ENCODE results near the gene DEDD. TPM values are rescaled to one million over a fixed set of nuclear protein-coding genes. Genes with fewer than 3 reads are reported as not detected.
"Not testable (repeated sequence)": the region's sequence is repeated elsewhere in the genome, so short reads cannot be mapped to it uniquely, and the experiment has no call there.

Gene DEDD
- polyA plus RNA-seq, 4 donors = 22.7 to 31.8 (median 24.6) TPM

GRCh38 chr1:161127649-161128048 lies 4.8 kb downstream of the DEDD start:
- Histone ChIP-seq H3K4me3 (ENCODE audit: low read depth in 1 of 3, low read length in 3 of 3) (no peak overlapping the region), H3K9me3 (ENCODE audit: control insufficient read depth in 2 of 2, insufficient read depth in 1 of 2, low read depth in 1 of 2, low read length in 1 of 2) (no peaks in the 10 kb centered on the region), H3K27me3 (ENCODE audit: control insufficient read depth in 3 of 3, insufficient read depth in 3 of 3, low read length in 3 of 3) (no peaks in the 10 kb centered on the region), H3K4me1 (ENCODE audit: control insufficient read depth in 3 of 3, insufficient read depth in 2 of 3, low read depth in 1 of 3, low read length in 2 of 3) (peaks cover 0 to 6% (median 5%) of the 10 kb centered on the region in 3 donors), H3K27ac (ENCODE audit: low read depth in 1 of 3, low read length in 2 of 3) (no peak overlapping the region), H3K36me3 (ENCODE audit: control insufficient read depth in 3 of 3, insufficient read depth in 2 of 3, low read depth in 1 of 3, low read length in 3 of 3) (peaks cover 8 to 36% (median 15%) of the 10 kb centered on the region in 3 donors)
- WGBS, 3 donors = 77 to 86% (median 83%) methylated on average over 2 of the region's 2 CpGs
- DNase-seq = no peak
- FAIRE-seq = no peak

- Histone ChIP-seq H3K36me3 (ENCODE audit: control insufficient read depth in 3 of 3, insufficient read depth in 2 of 3, low read depth in 1 of 3, low read length in 3 of 3) (peaks cover 19 to 47% (median 27%) of the 10 kb centered on the region in 3 donors), H3K27ac (ENCODE audit: low read depth in 1 of 3, low read length in 2 of 3) (no peak overlapping the region), H3K4me1 (ENCODE audit: control insufficient read depth in 3 of 3, insufficient read depth in 2 of 3, low read depth in 1 of 3, low read length in 2 of 3) (peaks cover 2 to 33% (median 9%) of the 10 kb centered on the region in 3 donors), H3K9me3 (ENCODE audit: control insufficient read depth in 2 of 2, insufficient read depth in 1 of 2, low read depth in 1 of 2, low read length in 1 of 2) (no peaks in the 10 kb centered on the region), H3K27me3 (ENCODE audit: control insufficient read depth in 3 of 3, insufficient read depth in 3 of 3, low read length in 3 of 3) (no peaks in the 10 kb centered on the region), H3K4me3 (ENCODE audit: low read depth in 1 of 3, low read length in 3 of 3) (no peak overlapping the region)
- WGBS, 3 donors = 88 to 89% (median 89%) methylated on average over 6 of the region's 6 CpGs
- no peak for DNase-seq
- no peak for FAIRE-seq
Observed at GRCh38 chr1:161122967-161123366, 9.5 kb downstream of the DEDD start.

GRCh38 chr1:161121834-161122233 lies 10.6 kb downstream of the DEDD start:
- Histone ChIP-seq H3K27ac (ENCODE audit: low read depth in 1 of 3, low read length in 2 of 3) (no peak overlapping the region), H3K36me3 (ENCODE audit: control insufficient read depth in 3 of 3, insufficient read depth in 2 of 3, low read depth in 1 of 3, low read length in 3 of 3) (peaks cover 19 to 47% (median 27%) of the 10 kb centered on the region in 3 donors), H3K4me1 (ENCODE audit: control insufficient read depth in 3 of 3, insufficient read depth in 2 of 3, low read depth in 1 of 3, low read length in 2 of 3) (peaks cover 2 to 37% (median 9%) of the 10 kb centered on the region in 3 donors), H3K9me3 (ENCODE audit: control insufficient read depth in 2 of 2, insufficient read depth in 1 of 2, low read depth in 1 of 2, low read length in 1 of 2) (no peaks in the 10 kb centered on the region), H3K27me3 (ENCODE audit: control insufficient read depth in 3 of 3, insufficient read depth in 3 of 3, low read length in 3 of 3) (no peaks in the 10 kb centered on the region), H3K4me3 (ENCODE audit: low read depth in 1 of 3, low read length in 3 of 3) (no peak overlapping the region)
- DNase-seq (no peak), FAIRE-seq (no peak)
- WGBS, 3 donors = 72 to 79% (median 78%) methylated on average over 4 of the region's 4 CpGs

GRCh38 chr1:161121042-161121650 lies 11.3 kb downstream of the DEDD start:
- DNase-seq = no peak
- H3K4me3 ChIP-seq (ENCODE audit: low read depth in 1 of 3, low read length in 3 of 3) = no peak overlapping the region
- WGBS, 3 donors = 88 to 100% (median 89%) methylated on average over 3 of the region's 3 CpGs
- H3K27ac ChIP-seq (ENCODE audit: low read depth in 1 of 3, low read length in 2 of 3) = peak overlapping the region in 1 of 3 donors; percentile 95
- H3K4me1 ChIP-seq (ENCODE audit: control insufficient read depth in 3 of 3, insufficient read depth in 2 of 3, low read depth in 1 of 3, low read length in 2 of 3) = peaks cover 2 to 43% (median 12%) of the 10 kb centered on the region in 3 donors
- FAIRE-seq = no peak
- no peaks in the 10 kb centered on the region for H3K9me3 ChIP-seq (ENCODE audit: control insufficient read depth in 2 of 2, insufficient read depth in 1 of 2, low read depth in 1 of 2, low read length in 1 of 2)
- no peaks in the 10 kb centered on the region for H3K27me3 ChIP-seq (ENCODE audit: control insufficient read depth in 3 of 3, insufficient read depth in 3 of 3, low read length in 3 of 3)
- H3K36me3 ChIP-seq (ENCODE audit: control insufficient read depth in 3 of 3, insufficient read depth in 2 of 3, low read depth in 1 of 3, low read length in 3 of 3) = peaks cover 19 to 51% (median 27%) of the 10 kb centered on the region in 3 donors

GRCh38 chr1:161119092-161119903 lies 13.2 kb downstream of the DEDD start:
- no peak for FAIRE-seq

GRCh38 chr1:161117759-161118581 lies 14.5 kb downstream of the DEDD start, which contains the start of the genes NIT1 and PFDN2:
NIT1 (plus strand) TSS chr1:161118105; CDS start chr1:161118177, 72 bp downstream.
PFDN2 (minus strand) TSS chr1:161118037; CDS start chr1:161118026, 11 bp downstream.
- H3K27ac ChIP-seq (ENCODE audit: low read depth in 1 of 3, low read length in 2 of 3) = peak within 1 kb of the TSS; percentile 92 to 97 (median 95)
- 0 to 1% (median 0%) methylated on average over 58 of the region's 58 CpGs for WGBS, 3 donors
- H3K9me3 ChIP-seq (ENCODE audit: control insufficient read depth in 2 of 2, insufficient read depth in 1 of 2, low read depth in 1 of 2, low read length in 1 of 2) = no peaks in the 10 kb centered on the region
- H3K36me3 ChIP-seq (ENCODE audit: control insufficient read depth in 3 of 3, insufficient read depth in 2 of 3, low read depth in 1 of 3, low read length in 3 of 3) = peaks cover 12 to 37% (median 19%) of the 10 kb centered on the region in 3 donors
- peaks cover 4 to 43% (median 12%) of the 10 kb centered on the region in 3 donors for H3K4me1 ChIP-seq (ENCODE audit: control insufficient read depth in 3 of 3, insufficient read depth in 2 of 3, low read depth in 1 of 3, low read length in 2 of 3)
- peak; percentile 85 to 97 for DNase-seq
- FAIRE-seq = no peak
- H3K27me3 ChIP-seq (ENCODE audit: control insufficient read depth in 3 of 3, insufficient read depth in 3 of 3, low read length in 3 of 3) = no peaks in the 10 kb centered on the region
- peak within 1 kb of the TSS; percentile 80 to 94 (median 85) for H3K4me3 ChIP-seq (ENCODE audit: low read depth in 1 of 3, low read length in 3 of 3)

More at GRCh38 chr1:161119092-161119903, 13.2 kb downstream of the DEDD start:
- peaks cover 17 to 48% (median 27%) of the 10 kb centered on the region in 3 donors for H3K36me3 ChIP-seq (ENCODE audit: control insufficient read depth in 3 of 3, insufficient read depth in 2 of 3, low read depth in 1 of 3, low read length in 3 of 3)
- no peaks in the 10 kb centered on the region for H3K27me3 ChIP-seq (ENCODE audit: control insufficient read depth in 3 of 3, insufficient read depth in 3 of 3, low read length in 3 of 3)
- whole genome bisulfite sequencing, 3 donors = 17 to 40% (median 39%) methylated on average over 10 of the region's 10 CpGs
- H3K27ac ChIP-seq (ENCODE audit: low read depth in 1 of 3, low read length in 2 of 3) = peak overlapping the region; percentile 92 to 97 (median 95)
- H3K4me3 ChIP-seq (ENCODE audit: low read depth in 1 of 3, low read length in 3 of 3) = peak overlapping the region in 2 of 3 donors; percentile 80 to 94
- no peaks in the 10 kb centered on the region for H3K9me3 ChIP-seq (ENCODE audit: control insufficient read depth in 2 of 2, insufficient read depth in 1 of 2, low read depth in 1 of 2, low read length in 1 of 2)
- DNase-seq = peak; percentile 85 to 92
- H3K4me1 ChIP-seq (ENCODE audit: control insufficient read depth in 3 of 3, insufficient read depth in 2 of 3, low read depth in 1 of 3, low read length in 2 of 3) = peaks cover 4 to 43% (median 12%) of the 10 kb centered on the region in 3 donors

- H3K9me3 ChIP-seq (ENCODE audit: control insufficient read depth in 2 of 2, insufficient read depth in 1 of 2, low read depth in 1 of 2, low read length in 1 of 2); FAIRE-seq; H3K27ac ChIP-seq (ENCODE audit: low read depth in 1 of 3, low read length in 2 of 3); H3K27me3 ChIP-seq (ENCODE audit: control insufficient read depth in 3 of 3, insufficient read depth in 3 of 3, low read length in 3 of 3); H3K4me3 ChIP-seq (ENCODE audit: low read depth in 1 of 3, low read length in 3 of 3); DNase-seq: not testable (repeated sequence)
- peaks cover 5 to 20% (median 5%) of the 10 kb centered on the region in 3 donors for H3K36me3 ChIP-seq (ENCODE audit: control insufficient read depth in 3 of 3, insufficient read depth in 2 of 3, low read depth in 1 of 3, low read length in 3 of 3)
- 85 to 90% (median 88%) methylated on average over 6 of the region's 6 CpGs for WGBS, 3 donors
- H3K4me1 ChIP-seq (ENCODE audit: control insufficient read depth in 3 of 3, insufficient read depth in 2 of 3, low read depth in 1 of 3, low read length in 2 of 3) = peaks cover 2 to 35% (median 12%) of the 10 kb centered on the region in 3 donors
Observed at GRCh38 chr1:161115961-161116360, 16.5 kb downstream of the DEDD start.

Measured in small intestine (tissue), 7 donors.